GM21723 (cell line): ENCODE results near the gene PTH1R.

Experiments
- ATAC-seq: cut with Tn5 transposase; IDR thresholded peaks from one replicate; pipeline ENCODE4 v1.9.1; 2021; ENCODE audit warnings: mild to moderate bottlenecking, moderate library complexity; ENCODE audit not compliant: unreplicated experiment

The PTH1R gene

DNA sequence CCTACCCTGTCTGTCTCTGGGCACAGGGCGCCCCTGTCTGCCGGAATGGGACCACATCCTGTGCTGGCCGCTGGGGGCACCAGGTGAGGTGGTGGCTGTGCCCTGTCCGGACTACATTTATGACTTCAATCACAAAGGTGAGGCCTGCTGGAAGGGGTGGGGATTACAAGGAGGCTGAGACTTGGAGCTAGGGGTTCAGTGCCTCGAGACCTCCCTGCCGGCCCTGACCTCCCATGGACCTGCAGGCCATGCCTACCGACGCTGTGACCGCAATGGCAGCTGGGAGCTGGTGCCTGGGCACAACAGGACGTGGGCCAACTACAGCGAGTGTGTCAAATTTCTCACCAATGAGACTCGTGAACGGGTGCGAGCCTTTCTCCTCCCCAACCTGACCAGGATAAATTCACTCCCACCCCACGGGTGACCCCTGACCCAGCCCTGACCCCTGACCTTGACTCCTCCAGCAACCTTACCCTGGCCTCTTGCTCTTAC, 20.4 kb downstream of the PTH1R start:
- ATAC-seq = no peak

- no peak for ATAC-seq
Observed at GRCh38 chr3:46898321-46899150, 21.0 kb downstream of the PTH1R start.

DNA sequence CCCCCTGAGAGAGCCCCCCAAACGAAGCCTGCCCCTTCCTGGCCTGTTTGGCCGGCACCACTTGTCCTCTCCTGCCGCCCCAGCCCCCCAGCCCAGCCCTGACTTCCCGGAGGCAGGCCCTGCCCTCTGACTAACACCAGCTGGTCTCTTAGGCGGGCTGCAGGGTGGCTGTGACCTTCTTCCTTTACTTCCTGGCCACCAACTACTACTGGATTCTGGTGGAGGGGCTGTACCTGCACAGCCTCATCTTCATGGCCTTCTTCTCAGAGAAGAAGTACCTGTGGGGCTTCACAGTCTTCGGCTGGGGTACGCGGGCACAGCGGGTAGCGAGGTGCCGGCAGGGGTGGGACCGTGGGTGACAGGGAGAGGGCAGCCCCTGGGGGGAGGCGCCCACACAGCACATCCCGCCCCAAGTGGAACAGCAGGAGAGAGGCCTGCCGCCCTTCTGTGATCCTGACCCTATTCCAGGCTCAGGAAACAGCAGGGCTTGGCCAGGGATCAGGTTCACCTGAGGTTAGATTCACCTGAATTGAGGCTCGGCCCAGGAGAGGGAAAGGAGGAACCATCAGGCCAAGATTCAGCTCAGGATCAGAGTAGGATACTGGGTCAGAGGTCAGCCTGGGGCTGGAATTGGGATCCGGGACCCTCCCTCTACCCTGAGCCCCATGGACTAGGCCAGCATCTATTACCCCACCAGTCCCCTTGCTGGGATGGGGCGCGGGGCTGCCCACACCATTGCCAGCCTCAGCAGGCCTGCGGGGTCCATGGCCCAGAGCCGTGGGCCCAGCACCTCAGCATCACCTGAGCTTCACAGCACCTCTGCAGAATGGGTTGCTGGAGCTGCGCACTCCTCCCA, 21.9 kb downstream of the PTH1R start:
- no peak for ATAC-seq

DNA sequence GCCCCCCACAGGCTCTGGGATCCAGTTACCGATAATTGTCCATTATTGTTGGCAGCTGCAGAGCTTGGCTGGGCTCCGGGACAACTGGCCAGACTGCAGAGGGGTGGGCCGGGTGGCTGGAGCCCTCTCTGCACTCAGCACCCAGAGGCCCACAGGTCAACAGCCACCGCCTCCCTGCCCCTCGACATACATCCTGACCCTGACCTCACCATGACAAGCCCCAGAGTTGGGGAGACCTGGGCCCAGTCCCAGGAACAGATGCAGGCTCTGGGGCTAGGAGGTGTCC, 22.4 kb downstream of the PTH1R start:
- ATAC-seq = no peak

GRCh38 chr3:46900356-46900755, 22.8 kb downstream of the PTH1R start:
- ATAC-seq = no peak

DNA sequence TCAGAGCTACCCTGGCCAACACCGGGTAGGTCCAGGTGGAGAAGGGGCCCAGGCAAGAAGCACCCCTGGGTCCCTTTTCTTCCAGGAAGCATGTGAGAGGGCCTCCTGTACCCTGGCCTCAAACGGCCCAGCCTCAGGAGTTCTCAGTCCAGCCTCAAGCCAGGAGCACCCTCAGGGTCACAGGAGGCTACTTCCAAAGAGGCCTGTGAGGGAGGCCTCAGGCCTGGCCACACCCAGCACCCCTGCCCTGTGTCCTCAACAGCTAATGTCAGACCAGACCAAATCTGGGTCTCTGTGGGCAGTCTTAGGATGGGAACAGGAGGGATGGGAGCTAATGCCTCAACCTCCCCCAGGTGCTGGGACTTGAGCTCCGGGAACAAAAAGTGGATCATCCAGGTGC, 23.5 kb downstream of the PTH1R start:
- no peak for ATAC-seq

- no peak for ATAC-seq
Observed at GRCh38 chr3:46901591-46902187, 24.2 kb downstream of the PTH1R start.

- no peak for ATAC-seq
Observed at GRCh38 chr3:46902188-46902631, 24.7 kb downstream of the PTH1R start.

- ATAC-seq = no peak
Observed at GRCh38 chr3:46903341-46904302, 26.1 kb downstream of the PTH1R start.

DNA sequence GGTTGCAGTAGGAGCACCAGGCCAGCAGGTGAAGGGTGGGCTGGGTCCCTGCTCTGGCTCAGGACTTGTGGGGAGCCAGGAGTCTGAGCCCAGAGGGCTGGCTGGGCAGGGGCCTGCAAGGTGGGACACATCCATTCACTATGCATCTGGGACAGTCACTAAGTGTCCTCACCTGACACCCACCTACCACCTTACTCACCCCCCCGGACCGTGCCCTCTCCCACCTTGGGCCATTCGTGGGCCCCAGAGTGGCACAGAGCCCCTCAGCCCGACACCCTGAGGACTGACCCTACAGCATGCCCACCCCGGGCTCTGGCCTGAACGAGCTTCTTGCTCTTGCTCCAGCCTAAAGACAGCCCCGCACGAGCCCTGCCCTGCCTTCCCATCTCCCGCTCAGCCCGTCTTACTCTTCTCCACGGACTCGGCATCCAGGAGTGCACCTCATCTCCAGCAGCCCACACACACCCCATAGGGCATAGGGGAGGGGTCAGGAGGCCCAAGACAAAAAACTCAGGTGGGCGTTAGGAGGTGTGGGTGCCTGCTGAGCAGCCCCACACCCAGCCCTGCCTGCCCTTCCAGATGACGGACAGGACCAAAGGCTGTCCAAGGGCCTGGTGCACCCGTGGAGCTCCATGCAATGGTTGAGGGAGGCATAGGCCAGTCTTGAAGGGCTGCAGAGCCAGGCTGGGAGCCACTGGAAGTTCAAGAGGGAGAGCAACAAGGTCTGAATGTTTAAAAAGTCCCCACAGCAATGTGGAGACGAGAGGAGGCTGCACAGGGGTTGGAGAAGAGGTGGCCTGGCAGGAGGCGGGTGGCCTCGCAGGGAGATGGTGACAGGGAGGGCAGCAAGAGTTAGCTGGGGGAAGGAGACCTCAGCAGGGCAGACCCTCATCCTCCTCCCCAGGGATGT, 27.0 kb downstream of the PTH1R start:
- ATAC-seq = no peak

GRCh38 chr3:46905213-46905560, 27.7 kb downstream of the PTH1R start:
- no peak for ATAC-seq

DNA sequence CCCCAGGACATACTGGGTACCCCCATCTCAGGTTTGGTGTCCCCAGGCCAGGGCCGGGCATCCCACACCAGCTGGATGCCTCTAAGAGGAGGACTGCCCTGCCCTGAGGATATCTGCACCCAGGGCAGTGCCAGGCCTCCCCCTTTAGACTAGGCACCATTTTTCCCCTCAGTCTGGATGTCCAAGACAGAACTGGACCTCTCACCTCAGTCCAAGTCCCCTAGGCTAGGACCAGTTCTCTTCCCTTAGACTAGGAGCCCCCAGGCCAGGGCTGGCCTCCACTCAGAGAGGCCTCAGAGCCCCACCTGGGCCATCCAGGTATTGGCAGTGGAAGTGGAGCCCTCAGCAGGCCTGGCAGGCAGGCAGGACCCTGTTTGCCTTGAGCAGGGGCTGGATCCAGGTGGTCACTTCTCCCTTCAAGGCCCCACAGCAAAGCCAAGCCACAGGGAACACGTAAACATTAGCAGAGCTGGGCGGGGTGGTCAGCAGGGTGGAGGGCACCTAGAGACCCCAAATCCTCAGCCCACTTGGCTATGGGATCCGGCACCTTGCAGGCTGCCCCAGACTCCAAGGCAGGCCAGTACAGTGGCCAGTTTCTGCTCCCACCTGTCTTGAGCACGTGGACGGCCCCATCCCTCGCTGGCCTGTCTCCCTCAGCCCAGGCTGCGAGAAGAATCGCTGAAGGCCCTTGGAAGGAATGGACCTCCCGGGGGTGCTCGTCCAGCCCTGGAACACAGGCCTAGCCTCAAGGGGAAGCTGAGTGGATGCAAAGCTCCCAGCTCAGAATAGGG, 28.3 kb downstream of the PTH1R start:
- no peak for ATAC-seq

GRCh38 chr3:46906471-46907058, 29.0 kb downstream of the PTH1R start:
- ATAC-seq = no peak

DNA sequence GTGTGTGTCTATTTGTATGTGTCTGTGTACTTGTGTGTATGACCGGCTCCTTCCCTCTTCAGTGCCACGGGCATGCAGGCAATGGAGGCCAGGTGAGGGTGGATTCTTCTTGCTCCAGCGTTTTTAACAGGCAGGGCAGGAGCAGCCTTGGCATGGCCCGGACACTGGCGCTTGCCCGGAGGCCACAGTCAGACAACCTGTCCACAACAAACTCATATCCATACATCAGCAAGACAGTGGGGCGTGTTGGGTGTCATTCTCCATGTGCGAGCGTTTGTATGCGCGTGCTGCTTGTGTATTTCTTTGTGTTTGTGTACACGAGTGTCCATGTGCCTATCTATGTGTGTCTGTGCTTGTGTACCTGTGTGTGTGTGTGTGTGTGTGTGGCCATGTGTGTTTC, 29.8 kb downstream of the PTH1R start:
- no peak for ATAC-seq

DNA sequence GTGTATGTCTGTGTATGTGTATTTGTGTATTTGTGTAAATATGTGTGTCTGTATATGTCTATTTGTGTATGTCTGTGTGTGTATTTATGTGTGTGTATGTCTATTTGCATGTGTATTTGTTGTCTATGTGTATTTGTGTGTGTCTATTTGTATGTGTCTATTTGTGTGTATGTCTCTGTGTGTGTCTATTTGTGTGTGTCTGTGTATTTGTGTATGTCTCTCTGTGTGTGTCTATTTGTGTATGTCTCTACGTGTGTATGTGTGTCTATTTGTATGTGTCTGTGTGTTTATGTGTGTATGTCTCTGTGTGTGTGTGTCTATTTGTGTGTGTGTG, 30.4 kb downstream of the PTH1R start:
- no peak for ATAC-seq

- no peak for ATAC-seq
Observed at GRCh38 chr3:46908294-46908985, 30.9 kb downstream of the PTH1R start.

GRCh38 chr3:46908986-46909534, 31.5 kb downstream of the PTH1R start:
- ATAC-seq = peak; percentile 19
